GM12891 (cell line): ENCODE measurements around the gene HOXA3.

Experiments
- DNase-seq: peaks from one replicate; pipeline ENCODE4 v3.0.0; 2011; ENCODE audit warnings: low spot score; ENCODE audit not compliant: insufficient read length
- FAIRE-seq: peaks from 2 replicates; lab custom pipeline; 2011; peaks lifted over from hg19 to GRCh38; lab: Jason Lieb, UNC
- PAX5 ChIP-seq: IDR thresholded peaks from 2 replicates; pipeline ENCODE4 v1.6.1; 2011; ENCODE audit warnings: low read length, moderate library complexity, mild to moderate bottlenecking; ENCODE audit not compliant: insufficient read depth, severe bottlenecking
- POLR2A ChIP-seq: IDR thresholded peaks from 2 replicates; pipeline ENCODE4 v1.6.1; 2011; ENCODE audit warnings: low read depth, low read length, control low read depth
- POLR2AphosphoS5 ChIP-seq: IDR thresholded peaks from 2 replicates; pipeline ENCODE4 v1.6.1; 2011; ENCODE audit warnings: low read depth, low read length, control low read depth
- POU2F2 ChIP-seq: IDR thresholded peaks from 2 replicates; pipeline ENCODE4 v1.6.1; 2011; ENCODE audit warnings: low read depth, mild to moderate bottlenecking, control low read depth, low read length, moderate library complexity
- SPI1 ChIP-seq: IDR thresholded peaks from 2 replicates; pipeline ENCODE4 v1.6.1; 2011; ENCODE audit warnings: low read depth, low read length, control low read depth
- TAF1 ChIP-seq: IDR thresholded peaks from 2 replicates; pipeline ENCODE4 v1.6.1; 2011; ENCODE audit warnings: low read depth, low read length, control low read depth

The HOXA3 gene

DNA sequence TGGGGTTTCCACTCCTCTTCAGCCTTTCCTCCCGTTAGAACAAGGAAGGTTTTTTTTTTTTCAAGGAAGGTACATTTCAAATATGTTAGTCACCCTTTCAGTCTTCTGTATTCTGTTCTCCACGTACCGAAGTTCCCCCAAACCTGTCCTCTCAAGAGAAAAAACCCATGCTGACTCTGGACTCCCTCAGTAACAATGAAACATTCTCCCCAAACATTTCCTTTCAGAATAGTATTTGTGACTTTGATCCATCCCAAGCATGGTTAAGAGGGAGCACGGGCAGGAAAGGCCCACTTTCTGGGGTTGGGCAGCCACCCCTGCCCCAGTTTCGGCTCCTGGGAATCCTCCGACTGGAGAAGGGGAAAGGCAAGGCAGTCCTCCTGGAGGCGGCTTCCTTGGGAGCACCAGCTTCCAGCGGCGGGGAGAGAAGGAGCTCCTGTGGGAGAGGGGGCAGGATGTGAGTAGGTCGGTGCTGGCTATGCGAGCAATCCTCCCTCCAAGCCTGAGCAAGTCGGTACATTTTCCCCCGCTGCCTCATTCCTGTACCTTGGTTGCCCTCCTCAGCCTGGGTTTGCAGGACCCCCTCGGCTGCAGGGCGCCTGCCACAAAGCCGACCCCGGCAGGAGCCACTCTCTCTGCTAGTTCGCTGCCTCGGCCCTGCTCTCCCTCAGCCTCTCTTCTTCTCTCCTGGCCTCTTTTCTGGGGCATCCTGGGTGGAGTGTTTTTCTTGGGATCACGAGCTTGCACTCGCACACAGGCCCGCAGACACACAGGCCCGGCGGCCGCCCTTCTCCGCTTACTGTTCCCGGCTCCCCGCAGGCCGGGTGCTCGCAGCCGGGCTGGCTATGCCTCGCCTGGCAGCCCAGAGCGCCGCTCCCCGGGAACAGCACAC is 54.5 kb downstream of the HOXA3 start:
- DNase-seq (no peak), FAIRE-seq (no peak)
- TF ChIP-seq POU2F2 (no peak), PAX5 (no peak), SPI1 (no peak), TAF1 (no peak), POLR2AphosphoS5 (no peak), POLR2A (no peak)

DNA sequence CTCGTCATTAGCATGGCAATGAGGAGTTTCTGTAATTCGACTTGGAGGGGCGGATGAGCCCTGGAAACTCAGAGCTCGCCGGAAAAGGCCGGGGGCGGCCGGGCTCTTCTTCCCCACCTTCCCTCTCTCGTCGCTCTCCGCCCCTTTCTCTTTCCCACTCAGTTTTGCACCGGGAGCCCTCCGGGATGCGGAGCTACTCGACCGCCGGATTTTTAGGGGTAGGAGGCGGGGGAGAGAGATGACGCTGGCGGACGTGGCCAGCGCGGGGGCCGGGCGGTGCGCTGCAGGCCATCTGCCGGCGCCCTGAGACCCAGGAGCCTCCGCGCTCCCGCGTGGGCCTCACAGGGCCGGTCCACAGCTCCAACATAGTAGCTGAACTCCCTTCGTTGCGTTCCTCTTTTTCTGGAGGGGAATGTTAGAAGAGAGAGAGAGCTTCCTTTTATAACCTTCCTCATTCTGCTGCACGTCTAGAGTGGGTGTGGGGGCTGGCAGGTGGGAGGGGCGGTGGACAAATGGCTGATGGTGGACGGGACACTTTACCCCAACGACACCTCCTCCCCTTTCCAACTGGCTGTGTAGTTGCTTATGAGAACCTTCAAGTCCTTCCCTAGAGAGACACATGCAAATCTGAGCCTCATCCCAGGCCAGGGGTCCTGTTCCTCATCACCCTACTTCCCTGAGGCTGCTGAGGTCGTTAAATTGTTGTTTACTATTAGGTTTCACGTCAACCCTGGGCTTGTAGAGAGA is 55.4 kb downstream of the HOXA3 start:
- DNase-seq (no peak), FAIRE-seq (no peak)
- TF ChIP-seq PAX5 (no peak), TAF1 (no peak), POU2F2 (no peak)

DNA sequence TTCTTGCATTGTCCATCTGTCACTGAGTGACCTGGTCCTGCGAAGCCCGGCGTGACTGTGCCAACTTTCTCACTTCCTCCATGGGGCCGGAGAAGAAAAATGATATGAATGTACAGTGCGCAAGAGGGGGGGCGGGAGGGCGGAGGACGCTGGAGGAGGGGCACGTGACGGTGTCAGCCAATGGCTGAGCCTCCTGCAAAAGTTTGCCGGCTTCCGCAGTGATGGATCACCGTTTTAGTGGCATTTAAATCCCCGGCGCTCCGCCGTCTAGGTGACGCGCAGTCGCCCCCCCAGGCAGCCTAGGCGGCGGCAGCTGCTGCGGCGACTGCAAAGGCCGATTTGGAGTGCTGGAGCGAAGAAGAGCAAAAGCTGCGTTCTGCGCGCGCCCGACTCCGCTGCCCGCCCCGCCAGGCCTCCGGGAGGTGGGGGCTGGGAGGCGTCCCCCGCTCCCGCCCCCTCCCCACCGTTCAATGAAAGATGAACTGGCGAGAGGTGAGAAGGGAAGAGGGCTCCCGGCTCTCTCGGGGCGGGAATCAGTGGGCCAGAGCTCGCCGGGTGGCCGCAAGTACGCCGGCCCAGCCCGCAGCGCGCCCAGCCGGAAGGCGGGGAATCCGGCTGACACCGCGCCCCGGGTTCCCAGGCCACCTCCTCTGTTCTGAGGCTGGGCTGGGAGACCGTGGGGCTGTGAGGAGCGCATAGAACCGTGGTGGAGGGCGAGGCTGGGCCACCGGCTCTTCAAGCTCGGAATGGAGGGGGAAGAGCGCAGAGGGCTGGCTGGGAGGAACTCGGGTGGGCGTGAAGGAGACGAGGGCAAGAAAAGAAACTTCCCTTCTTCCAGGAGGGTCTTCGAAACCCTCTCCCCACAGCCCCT is 56.3 kb downstream of the HOXA3 start, which contains the start of gene HOXA1:
HOXA1 (minus strand) TSS at position 104 of the 871 bp plus-strand sequence; CDS start at position 16, 88 bp downstream.
- FAIRE-seq (no peak), DNase-seq (peak; percentile 75)
- TF ChIP-seq PAX5 (no peak), POLR2AphosphoS5 (no peak), POU2F2 (no peak), POLR2A (no peak), SPI1 (peak; percentile 88), TAF1 (no peak; the same call in 1 of the 2 replicates)

DNA sequence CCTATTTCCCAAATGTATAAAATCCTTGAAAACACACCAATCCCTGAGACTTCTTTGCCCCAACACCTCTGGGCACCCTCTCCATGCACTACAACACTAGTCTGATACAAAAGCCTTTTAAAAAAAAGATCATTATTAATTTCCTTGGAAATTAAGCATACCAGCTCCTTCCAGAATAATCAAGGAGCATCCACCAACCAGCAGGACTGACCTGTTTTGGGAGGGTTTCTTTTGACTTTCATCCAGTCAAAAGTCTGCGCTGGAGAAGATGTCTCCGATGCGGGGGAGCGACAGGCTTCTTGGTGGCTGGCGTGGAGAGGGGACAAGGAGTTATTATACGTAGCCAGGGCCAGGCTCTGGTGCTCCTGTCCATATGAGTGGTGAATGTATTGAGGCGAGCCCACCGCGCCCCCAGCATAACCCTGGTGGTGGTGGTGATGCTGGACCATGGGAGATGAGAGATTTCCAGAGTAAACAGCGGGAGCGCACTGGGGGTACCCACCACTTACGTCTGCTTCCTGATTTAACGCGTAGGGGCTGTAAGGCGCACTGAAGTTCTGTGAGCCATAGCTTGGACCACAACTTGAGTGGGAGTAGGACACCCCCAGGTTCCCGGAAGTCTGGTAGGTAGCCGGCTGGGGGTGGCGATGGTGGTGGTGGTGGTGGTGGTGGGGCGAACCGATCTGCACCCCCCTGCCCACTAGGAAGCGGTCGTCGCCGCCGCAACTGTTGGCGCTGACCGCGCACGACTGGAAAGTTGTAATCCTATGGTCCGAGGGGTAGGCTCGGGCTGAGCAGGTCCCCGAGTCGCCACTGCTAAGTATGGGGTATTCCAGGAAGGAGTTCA is 57.1 kb downstream of the HOXA3 start:
- no peak for FAIRE-seq
- DNase-seq = no peak
- no peak for TF ChIP-seq PAX5
- no peak for TF ChIP-seq TAF1
- no peak for TF ChIP-seq SPI1
- TF ChIP-seq POLR2A = no peak
- TF ChIP-seq POU2F2 = no peak
- no peak for TF ChIP-seq POLR2AphosphoS5

DNA sequence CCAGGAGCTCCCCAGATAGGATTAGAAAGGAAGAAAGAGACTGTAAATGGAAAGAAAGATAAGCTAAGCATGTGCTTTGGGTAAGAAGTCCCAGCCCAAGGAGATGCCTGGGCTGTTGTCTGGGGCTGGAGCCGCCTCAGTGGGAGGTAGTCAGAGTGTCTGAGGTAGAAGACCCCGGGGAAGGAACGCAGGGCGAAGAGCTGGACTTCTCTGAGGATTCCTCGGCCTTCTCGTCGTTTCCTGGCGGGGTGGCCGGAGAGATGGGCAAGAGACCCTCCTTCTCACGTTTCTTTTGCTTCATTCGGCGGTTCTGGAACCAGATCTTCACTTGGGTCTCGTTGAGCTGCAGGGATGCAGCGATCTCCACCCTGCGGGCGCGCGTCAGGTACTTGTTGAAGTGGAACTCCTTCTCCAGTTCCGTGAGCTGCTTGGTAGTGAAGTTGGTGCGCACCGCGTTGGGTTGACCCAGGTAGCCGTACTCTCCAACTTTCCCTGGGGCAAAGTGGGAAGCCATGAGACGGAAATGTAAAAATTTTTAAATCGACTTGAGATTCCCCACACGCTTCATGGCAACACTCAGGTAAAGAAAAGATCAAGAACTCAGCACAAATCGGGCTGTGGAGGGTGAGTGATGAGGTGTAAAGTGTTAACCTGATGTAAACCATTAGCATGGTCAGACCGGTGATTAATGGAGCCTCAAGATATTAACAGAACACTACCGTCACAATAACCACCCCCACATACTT is 57.9 kb downstream of the HOXA3 start:
- TF ChIP-seq POU2F2 (no peak), PAX5 (no peak), POLR2AphosphoS5 (no peak), TAF1 (no peak), SPI1 (no peak), POLR2A (no peak)
- DNase-seq (no peak), FAIRE-seq (no peak)

DNA sequence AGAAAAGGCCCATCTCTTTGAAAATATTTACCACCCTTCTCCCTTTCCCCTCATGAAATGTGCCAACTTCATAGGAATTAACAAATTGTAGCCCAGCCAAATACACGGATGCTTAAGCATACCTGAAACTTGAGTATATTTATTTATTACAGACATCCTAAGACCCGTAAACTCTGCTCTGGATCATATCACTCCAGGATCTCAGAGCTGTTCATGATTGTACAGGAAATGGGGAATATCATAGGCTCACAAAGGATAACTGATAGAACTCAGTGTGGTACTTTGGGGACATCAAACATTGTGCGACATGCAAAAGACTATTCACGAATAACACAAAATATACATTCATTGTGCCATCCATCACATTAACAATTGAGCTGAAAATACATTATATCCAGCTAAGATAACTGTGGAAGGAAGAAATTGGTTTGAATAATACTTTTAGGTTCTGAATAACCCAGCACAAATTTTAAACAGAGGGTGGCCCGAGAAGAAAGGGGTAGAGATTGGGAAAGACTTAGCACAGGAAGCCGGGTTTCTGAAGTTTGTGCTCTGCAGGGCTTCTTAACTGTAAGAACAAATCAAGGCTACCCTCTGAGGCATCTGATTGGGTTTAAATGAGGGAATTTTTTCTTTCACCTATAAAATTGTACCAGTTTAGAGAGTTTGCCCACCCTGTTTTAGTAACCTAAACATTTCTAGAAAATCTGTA is 59.0 kb downstream of the HOXA3 start:
- FAIRE-seq = no peak
- DNase-seq = no peak
- TF ChIP-seq POLR2AphosphoS5 = no peak
- TF ChIP-seq TAF1 = no peak
- no peak for TF ChIP-seq POLR2A
- TF ChIP-seq SPI1 = no peak
- no peak for TF ChIP-seq POU2F2
- no peak for TF ChIP-seq PAX5

DNA sequence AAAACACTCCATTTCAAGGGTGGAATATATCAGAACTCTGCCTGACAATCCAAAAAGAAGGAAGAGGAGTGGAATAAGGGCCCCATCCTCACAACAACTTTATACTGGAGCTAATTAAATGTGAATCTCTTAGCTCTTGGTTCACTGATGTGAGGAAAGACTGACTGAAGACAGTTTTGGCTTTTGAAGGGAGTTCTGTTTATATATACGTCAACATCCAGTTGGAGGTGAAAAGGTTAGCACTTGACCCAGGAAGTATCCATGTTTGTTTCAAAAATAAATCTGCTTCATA is 59.6 kb downstream of the HOXA3 start:
- no peak for TF ChIP-seq TAF1
- no peak for TF ChIP-seq POU2F2
- no peak for TF ChIP-seq PAX5
- no peak for TF ChIP-seq POLR2AphosphoS5
- no peak for TF ChIP-seq SPI1
- TF ChIP-seq POLR2A = no peak
- no peak for DNase-seq
- no peak for FAIRE-seq
